K562 (cell line): ENCODE data around the gene AHCY. TPM values are rescaled to one million over a fixed set of nuclear protein-coding genes. Genes with fewer than 3 reads are reported as not detected.

ENCODE experiments used
- ATAC-seq: fragments of 200-7000 bp; cut with Tn5 transposase; 3 replicates; pipeline ENCODE4 v1.9.1; 2020; ENCODE audit warnings: moderate library complexity
- BruUV-seq: library from RNA; stranded (reverse); fragments of 400-500 nt; replicated peaks from 2 replicates; lab custom pipeline; 2021; lab: Mats Ljungman, UMichigan
- CTCF ChIA-PET: fragments of 300-600 bp; formaldehyde crosslinking; extraction: SDS; loops from one replicate; lab custom pipeline; 2021; ENCODE audit warnings: low intra/inter-chr PET ratio; lab: Yijun Ruan, JAX
- POLR2A ChIA-PET: fragments of 300-600, 350-650 bp; sonication (Branson Sonifier 250); formaldehyde crosslinking; extraction: SDS; loops from one replicate; lab custom pipeline; 2021; ENCODE audit warnings: antibody characterized with exemption, inconsistent platforms; lab: Yijun Ruan, JAX
- DNase-seq, 4 experiments: peaks; one replicate each; pipeline versions ENCODE4 v3.0.0 to v3.0.0-alpha.2; 2011 to 2018; ENCODE audit warnings: low spot score in 3 of 4, mixed read lengths in 3 of 4; ENCODE audit errors: extremely low read depth in 1 of 4
- FAIRE-seq: peaks from 2 replicates; lab custom pipeline; 2011; peaks lifted over from hg19 to GRCh38; lab: Jason Lieb, UNC
- H2AFZ ChIP-seq: 2 replicates; pipeline ENCODE4 v1.6.0; 2011; ENCODE audit warnings: low read depth, low read length, control low read depth, inconsistent platforms
- H3K27ac ChIP-seq: fragments of 200-600 bp; 3 replicates; pipeline ENCODE4 v1.8.0; 2011; ENCODE audit warnings: low read depth, mild to moderate bottlenecking, control low read depth, inconsistent platforms, low read length, moderate library complexity, mixed read lengths; ENCODE audit errors: extremely low read depth
- H3K27me3 ChIP-seq, 2 experiments: fragments of 300-600 bp in 1 of 2; 2 replicates in 1 of 2; 3 replicates in 1 of 2; pipeline versions ENCODE4 v1.6.0 to v1.8.0; 2011; ENCODE audit warnings: inconsistent platforms in 2 of 2, low read length in 2 of 2, mild to moderate bottlenecking in 1 of 2, mixed read lengths in 1 of 2, moderate library complexity in 1 of 2; ENCODE audit not compliant: control insufficient read depth in 2 of 2, insufficient read depth in 2 of 2
- H3K36me3 ChIP-seq: fragments of 300-600 bp; 3 replicates; pipeline ENCODE4 v1.8.0; 2011; ENCODE audit warnings: mild to moderate bottlenecking, low read length, inconsistent platforms; ENCODE audit not compliant: control insufficient read depth, insufficient read depth
- H3K4me1 ChIP-seq, 2 experiments: fragments of 200-600 bp in 1 of 2; replicated peaks in 1 of 2; 2 replicates in 1 of 2; 3 replicates in 1 of 2; pipeline versions ENCODE4 v1.5.1 to v1.8.0; 2011; ENCODE audit warnings: inconsistent platforms in 2 of 2, low read length in 2 of 2, mild to moderate bottlenecking in 1 of 2, mixed read lengths in 1 of 2, moderate library complexity in 1 of 2; ENCODE audit not compliant: control insufficient read depth in 2 of 2, insufficient read depth in 2 of 2
- H3K4me2 ChIP-seq: 2 replicates; pipeline ENCODE4 v1.6.1; 2011; ENCODE audit warnings: low read length, control low read depth, inconsistent platforms, mixed read lengths; ENCODE audit not compliant: insufficient read depth
- H3K4me3 ChIP-seq: fragments of 200-600 bp; sonication (generic), shearing (Covaris generic); 2 replicates; pipeline ENCODE4 v1.5.1; 2016; ENCODE audit warnings: control low read depth, inconsistent platforms
- H3K79me2 ChIP-seq: fragments of 200-600 bp; 3 replicates; pipeline ENCODE4 v1.8.0; 2011; ENCODE audit warnings: low read length, inconsistent platforms; ENCODE audit not compliant: control insufficient read depth, insufficient read depth
- H3K9ac ChIP-seq, 2 experiments: 2 replicates each; pipeline versions ENCODE4 v1.6.0 to v1.6.1; 2011; ENCODE audit warnings: low read depth in 2 of 2, low read length in 2 of 2, control low read depth in 1 of 2, inconsistent platforms in 1 of 2, mild to moderate bottlenecking in 1 of 2, mixed read lengths in 1 of 2; ENCODE audit not compliant: insufficient read depth in 1 of 2
- H3K9me1 ChIP-seq: one replicate; pipeline ENCODE4 v1.6.0; 2011; ENCODE audit warnings: inconsistent platforms, mild to moderate bottlenecking, low read length, moderate library complexity; ENCODE audit not compliant: control insufficient read depth, insufficient read depth
- H3K9me3 ChIP-seq: replicated peaks from 2 replicates; pipeline ENCODE4 v1.5.1; 2011; ENCODE audit warnings: low read depth, low read length, inconsistent platforms; ENCODE audit not compliant: control insufficient read depth, insufficient read depth
- H4K20me1 ChIP-seq: replicated peaks from 2 replicates; pipeline ENCODE4 v1.6.1; 2011; ENCODE audit warnings: low read length, inconsistent platforms, mixed read lengths; ENCODE audit not compliant: control insufficient read depth, insufficient read depth
- ARID3A ChIP-seq: IDR thresholded peaks from 2 replicates; pipeline ENCODE4 v1.6.1; 2012; ENCODE audit warnings: low read depth, low read length, improper control_type of control experiment, borderline replicate concordance
- ARID4B ChIP-seq: sonication (generic); formaldehyde crosslinking; IDR thresholded peaks from 2 replicates; pipeline ENCODE4 v1.8.0; 2022; ENCODE audit warnings: mild to moderate bottlenecking, missing genetic modification reagents
- ARNT ChIP-seq, 2 experiments: fragments of 450-650 bp; IDR thresholded peaks; 2 replicates each; pipeline ENCODE4 v1.6.1; 2016; ENCODE audit warnings: mild to moderate bottlenecking in 1 of 2
- BMI1 ChIP-seq: fragments of 150-350 bp; IDR thresholded peaks from 2 replicates; pipeline ENCODE4 v1.6.1; 2014; ENCODE audit warnings: low read length
- BRD9 ChIP-seq: fragments of 450-650 bp; IDR thresholded peaks from 2 replicates; pipeline ENCODE4 v1.6.1; 2018; ENCODE audit warnings: low read depth; ENCODE audit not compliant: partially characterized antibody
- DPF2 ChIP-seq: fragments of 450-650 bp; IDR thresholded peaks from 2 replicates; pipeline ENCODE4 v1.6.1; 2016
- FOXA3 ChIP-seq, 2 experiments: fragments of 450-650 bp in 1 of 2; sonication (generic) in 1 of 2; formaldehyde crosslinking; IDR thresholded peaks in 1 of 2; conservative IDR thresholded peaks in 1 of 2; 2 replicates each; pipeline versions ENCODE4 v1.4.0 to v1.8.0; 2020 to 2022; ENCODE audit warnings: mild to moderate bottlenecking in 2 of 2, missing genetic modification reagents in 1 of 2
- GATA2 ChIP-seq: sonication (generic); formaldehyde crosslinking; IDR thresholded peaks from 2 replicates; pipeline ENCODE4 v1.4.0; 2020; ENCODE audit warnings: mild to moderate bottlenecking, missing genetic modification reagents
- HBP1 ChIP-seq: fragments of 450-650 bp; formaldehyde crosslinking; IDR thresholded peaks from 2 replicates; pipeline ENCODE4 v1.4.0; 2022; ENCODE audit warnings: missing genetic modification characterization
- HDAC3 ChIP-seq: fragments of 450-650 bp; IDR thresholded peaks from 2 replicates; pipeline ENCODE4 v1.6.1; 2018; ENCODE audit warnings: borderline replicate concordance, mild to moderate bottlenecking, moderate library complexity; ENCODE audit not compliant: partially characterized antibody
- LARP7 ChIP-seq: fragments of 450-650 bp; IDR thresholded peaks from 2 replicates; pipeline ENCODE4 v1.6.1; 2016
- NFE2L1 ChIP-seq: fragments of 450-650 bp; IDR thresholded peaks from 2 replicates; pipeline ENCODE4 v1.6.1; 2016; ENCODE audit warnings: missing genetic modification characterization, low read depth, mild to moderate bottlenecking, missing compliant biosample characterization, moderate library complexity, borderline replicate concordance
- ZBTB1 ChIP-seq: sonication (generic); formaldehyde crosslinking; IDR thresholded peaks from 2 replicates; pipeline ENCODE4 v1.8.1; 2023; ENCODE audit warnings: missing genetic modification reagents, low read depth, mild to moderate bottlenecking, borderline replicate concordance
- ZNF133 ChIP-seq: fragments of 250-450 bp; sonication (Bioruptor Pico); IDR thresholded peaks from 2 replicates; pipeline ENCODE4 v1.4.0; 2020; ENCODE audit warnings: mild to moderate bottlenecking
- ZNF143 ChIP-seq: sonication (generic); formaldehyde crosslinking; IDR thresholded peaks from 2 replicates; pipeline ENCODE4 v1.9.0; 2022; ENCODE audit warnings: mild to moderate bottlenecking, missing genetic modification reagents
- ZNF263 ChIP-seq: sonication (generic); formaldehyde crosslinking; IDR thresholded peaks from 2 replicates; pipeline ENCODE4 v1.8.0; 2022; ENCODE audit warnings: mild to moderate bottlenecking, missing genetic modification reagents, borderline replicate concordance
- ZNF644 ChIP-seq: fragments of 200-800 bp; sonication (Bioruptor generic); IDR thresholded peaks from 2 replicates; pipeline ENCODE4 v1.6.1; 2016; ENCODE audit warnings: low read depth, missing genetic modification characterization, missing compliant biosample characterization
- WGBS: fragments of 100-300 bp; shearing (Covaris generic); methylation state at CpG from one replicate; pipeline ENCODE4 v1.1.6; 2016; ENCODE audit warnings: low coverage, mixed read lengths; ENCODE audit not compliant: insufficient coverage; ENCODE audit errors: missing lambda C conversion rate; 5-methylcytosine and 5-hydroxymethylcytosine counted together
- in situ Hi-C: fragments of 300-500 bp; cut with MboI; formaldehyde crosslinking; loops from 4 replicates; pipeline ENCODE4 v1.15.0; 2018; ENCODE audit warnings: inconsistent platforms, mixed read lengths
- intact Hi-C: fragments of 100-400 bp; cut with micrococcal nuclease; formaldehyde crosslinking; loops from 2 replicates; pipeline ENCODE4 v1.14.2; 2022
- polyA plus RNA-seq, 8 experiments: library from polyadenylated mRNA; depleted of rRNA in 4 of 8; stranded (reverse) in 5 of 8; unstranded in 3 of 8; fragments of >200 nt; fragmentation: Nextera tagmentation in 2 of 8; fragmentation: Illumina TruSeq in 1 of 8; extraction: Ambion mirVana in 2 of 8; extraction: Trizol in 1 of 8; gene quantifications; 2 replicates each; pipeline versions ENCODE4 v1.2.1 to v1.2.3, GENCODE V29; 2011 to 2014; ENCODE audit warnings: inconsistent platforms in 1 of 8, missing spikeins in 1 of 8
- total RNA-seq, 7 experiments: library from RNA; depleted of rRNA in 6 of 7; stranded (reverse); fragments of >200 nt in 6 of 7; fragmentation: Illumina TruSeq in 2 of 7; extraction: Trizol in 2 of 7; gene quantifications; 2 replicates each; pipeline versions ENCODE4 v1.2.1 to v1.2.3, GENCODE V29; 2011 to 2021; ENCODE audit warnings: low replicate concordance in 1 of 7

Gene AHCY
- total and polyA plus RNA-seq, 9 of the 15 experiments (the other 6 are each of a cell fraction or from before 2014, with no cell fraction given) = 82.5 to 269 (median 190) TPM

GRCh38 chr20:34294563-34294962, 8.6 kb downstream of the AHCY start:
- CTCF ChIA-PET = no interaction called here
- no TSS peak for BruUV-seq
- no peaks in the 10 kb centered on the region for H3K27me3 ChIP-seq

More at GRCh38 chr20:34294563-34294962, 8.6 kb downstream of the AHCY start:
- no peak overlapping the region for H3K9ac ChIP-seq
- H2AFZ ChIP-seq = no peak overlapping the region
- WGBS = 67% methylated on average over 2 of the region's 7 CpGs
- peaks cover 6% of the 10 kb centered on the region for H3K9me1 ChIP-seq
- H3K36me3 ChIP-seq = peaks cover 85% of the 10 kb centered on the region
- intact Hi-C loops (no loop called here), in situ Hi-C loops (no loop called here)
- peaks cover 4% of the 10 kb centered on the region; the same call in 1 of the 2 replicates for H4K20me1 ChIP-seq
- no peak for DNase-seq
- no peaks in the 10 kb centered on the region for H3K9me3 ChIP-seq
- peaks cover 0 to 4% of the 10 kb centered on the region in 2 experiments; a peak in 3 of 5 replicates for H3K4me1 ChIP-seq
- TF ChIP-seq DPF2 = no peak
- no peak for TF ChIP-seq BRD9
- no peak for TF ChIP-seq ZNF263 (CRISPR knock-in tag)
- TF ChIP-seq ZNF143 (CRISPR knock-in tag) = no peak
- TF ChIP-seq ZNF644 (tag) = no peak
- TF ChIP-seq ARID3A = no peak
- no peak for TF ChIP-seq GATA2 (CRISPR knock-in tag)
- TF ChIP-seq NFE2L1 (tag) = no peak
- TF ChIP-seq BMI1 = no peak
- TF ChIP-seq ZBTB1 (CRISPR knock-in tag) = no peak
- no peak for TF ChIP-seq ARNT (IDR thresholded peaks at IDR 0.05)
- no peak for TF ChIP-seq HDAC3
- TF ChIP-seq ZNF133 = no peak
- no peak for TF ChIP-seq ARID4B (CRISPR knock-in tag)
- TF ChIP-seq LARP7 = no peak
- TF ChIP-seq FOXA3 (CRISPR knock-in tag; conservative IDR thresholded peaks at IDR 0.05 in 1 of 2, IDR thresholded peaks at IDR 0.05 in 1 of 2) = no peak
- no peak for TF ChIP-seq HBP1 (CRISPR knock-in tag)
- H3K4me2 ChIP-seq = no peak overlapping the region
- no peak overlapping the region for H3K27ac ChIP-seq
- no peak overlapping the region for H3K4me3 ChIP-seq
- POLR2A ChIA-PET = interaction anchor here (0.6 to 1.3 kb wide), 2 partner anchors 38 to 221 kb away, joined by 3 to 6 read pairs; no protein-coding TSS in a partner anchor
- no peak for ATAC-seq
- peaks cover 47% of the 10 kb centered on the region for H3K79me2 ChIP-seq
- no peak for FAIRE-seq
